Forelimb muscle (tissue), 1 donor: Measurements from ENCODE around the gene LAMTOR5. TPM values are rescaled to one million over a fixed set of nuclear protein-coding genes. Genes with fewer than 3 reads are reported as not detected.
"Not testable (repeated sequence)": the region's sequence is repeated elsewhere in the genome, so short reads cannot be mapped to it uniquely, and the experiment has no call there.

Source experiments
- DNase-seq: peaks from one replicate; pipeline ENCODE4 v3.0.0-alpha.2; 2013; ENCODE audit warnings: low read depth
- polyA plus RNA-seq: library from polyadenylated mRNA; unstranded; fragments of 120-200 nt; gene quantifications from one replicate; pipeline ENCODE4 v1.2.1, GENCODE V29; 2013; ENCODE audit not compliant: insufficient read length

Gene LAMTOR5
- polyA plus RNA-seq, 1 donor, result 102 TPM

- DNase-seq, result no peak
Observed at GRCh38 chr1:110426854-110427253, 19.4 kb upstream of the LAMTOR5 start.

DNA sequence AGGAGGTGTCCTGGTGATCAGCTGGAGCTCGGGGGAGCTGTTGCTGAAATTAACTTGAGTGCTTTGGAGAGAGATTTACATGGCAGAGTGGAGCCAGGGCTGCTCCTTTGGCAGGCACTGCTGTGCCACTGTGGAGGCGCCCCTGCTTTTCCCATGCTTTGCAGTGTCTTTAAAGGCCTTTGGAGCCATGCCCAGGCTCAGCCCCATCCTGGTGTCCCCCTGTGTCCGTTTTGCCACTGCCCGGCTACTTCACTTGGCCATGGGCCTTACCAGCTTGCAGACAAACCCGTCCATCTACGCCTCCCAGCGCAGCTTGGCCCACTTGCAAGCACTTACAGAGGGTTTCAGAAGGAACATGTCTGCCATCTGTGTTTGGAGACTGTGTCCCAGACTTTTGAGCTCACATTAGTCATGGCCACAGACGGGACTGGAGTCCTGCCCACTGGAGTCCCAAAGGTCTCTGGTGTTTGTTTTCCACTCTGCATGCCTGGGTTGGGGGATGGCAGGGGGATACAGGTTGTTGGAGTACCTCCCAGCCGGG, 18.2 kb upstream of the LAMTOR5 start:
- DNase-seq, result no peak

GRCh38 chr1:110424699-110425611, 17.5 kb upstream of the LAMTOR5 start:
- DNase-seq, result no peak

DNA sequence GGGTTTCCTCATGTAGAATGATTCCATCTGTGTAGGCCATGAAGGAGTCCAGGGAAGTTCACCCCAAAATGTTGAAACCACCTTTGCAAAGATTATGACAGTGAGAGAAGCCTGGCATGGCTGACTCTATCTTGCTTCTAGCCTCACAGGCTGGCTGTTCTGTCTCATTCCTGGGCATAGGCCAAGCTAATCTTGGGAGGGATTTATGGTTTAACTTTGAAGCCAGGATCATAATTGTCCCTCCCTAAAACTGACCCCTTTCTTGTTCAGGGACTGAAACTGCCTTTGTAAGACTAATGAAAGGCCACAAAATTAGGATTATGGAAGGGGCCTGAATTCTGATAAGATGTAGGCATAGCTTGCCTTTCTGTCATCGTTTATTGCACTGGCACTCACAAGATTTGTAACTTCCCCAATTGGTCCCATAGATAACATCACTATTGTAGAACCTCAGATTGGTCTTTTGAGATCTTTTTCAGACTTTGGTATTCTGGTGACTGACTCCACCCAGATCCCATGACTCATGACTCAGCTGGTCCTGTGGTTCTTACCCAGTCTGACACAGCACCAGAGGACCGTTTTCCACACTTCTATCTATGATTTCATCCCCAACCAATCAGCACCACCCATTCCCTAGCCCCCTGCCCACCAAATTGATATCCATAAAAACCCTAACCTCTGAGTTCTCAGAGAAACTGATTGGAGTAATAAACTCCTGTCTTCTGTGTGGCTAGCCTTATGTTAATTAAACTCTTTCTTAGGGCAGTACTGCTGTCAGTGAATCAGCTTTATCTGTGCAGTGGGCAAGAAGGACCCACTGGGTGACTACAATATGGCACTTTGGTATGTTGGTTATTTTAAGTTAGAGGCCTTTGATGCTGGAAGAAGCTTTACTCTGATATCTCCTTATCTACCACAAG, 13.6 kb upstream of the LAMTOR5 start:
- no peak for DNase-seq

DNA sequence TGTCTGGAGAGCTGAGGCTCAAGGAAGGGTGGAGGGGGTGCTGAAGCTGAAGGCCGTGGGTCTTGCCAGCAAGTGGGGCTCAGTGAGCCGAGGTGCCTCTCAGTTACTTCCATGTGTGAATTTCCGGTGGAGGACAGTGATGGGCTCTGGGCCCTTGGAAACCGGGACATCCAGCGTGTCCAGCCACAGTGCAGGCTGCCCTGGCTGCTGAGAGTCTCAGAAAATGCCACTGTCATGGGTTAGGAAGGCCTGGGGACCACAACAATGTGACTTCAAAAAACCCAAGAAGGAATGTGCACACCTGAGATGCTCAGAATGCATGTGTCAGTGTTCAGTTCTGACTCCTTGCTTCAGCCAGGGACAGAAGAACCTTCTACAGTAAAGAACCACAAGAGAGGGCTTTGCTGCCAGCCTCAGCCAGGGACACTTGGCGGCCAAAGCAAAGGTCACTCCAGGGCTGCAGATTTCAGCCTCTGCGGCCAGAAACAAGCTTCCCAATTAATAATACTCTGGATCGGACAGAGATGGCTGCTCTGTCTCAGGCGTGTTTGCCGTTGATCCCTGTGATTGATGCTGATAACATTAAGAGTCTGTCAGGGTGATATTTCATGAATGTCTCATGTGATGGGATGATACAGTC, 12.6 kb upstream of the LAMTOR5 start:
- no peak for DNase-seq

GRCh38 chr1:110418729-110419128, 11.2 kb upstream of the LAMTOR5 start:
- DNase-seq, result no peak

GRCh38 chr1:110413045-110413444, 5.6 kb upstream of the LAMTOR5 start:
- DNase-seq, result not testable (repeated sequence)

DNA sequence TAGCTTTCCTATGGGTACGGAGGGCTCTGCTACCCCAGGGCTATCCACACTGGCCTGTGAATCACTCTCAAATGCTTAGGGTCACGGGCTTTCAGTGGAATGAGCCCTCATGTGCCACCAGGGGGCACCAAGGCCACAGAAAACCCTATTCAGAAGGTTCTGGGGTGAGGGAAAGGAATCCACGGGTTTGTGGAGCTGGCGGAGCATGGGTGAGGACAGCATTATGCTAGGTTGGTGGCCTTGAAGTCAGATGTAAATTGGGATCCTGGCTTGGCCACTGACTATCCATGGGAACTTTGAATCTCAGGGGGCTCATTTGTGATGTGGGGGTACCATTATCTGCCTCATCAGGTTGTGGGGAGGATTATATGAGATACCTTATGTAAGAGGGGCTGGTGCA, 5.1 kb upstream of the LAMTOR5 start:
- DNase-seq, result no peak

- no peak for DNase-seq
Observed at GRCh38 chr1:110411173-110411735, 3.8 kb upstream of the LAMTOR5 start.

DNA sequence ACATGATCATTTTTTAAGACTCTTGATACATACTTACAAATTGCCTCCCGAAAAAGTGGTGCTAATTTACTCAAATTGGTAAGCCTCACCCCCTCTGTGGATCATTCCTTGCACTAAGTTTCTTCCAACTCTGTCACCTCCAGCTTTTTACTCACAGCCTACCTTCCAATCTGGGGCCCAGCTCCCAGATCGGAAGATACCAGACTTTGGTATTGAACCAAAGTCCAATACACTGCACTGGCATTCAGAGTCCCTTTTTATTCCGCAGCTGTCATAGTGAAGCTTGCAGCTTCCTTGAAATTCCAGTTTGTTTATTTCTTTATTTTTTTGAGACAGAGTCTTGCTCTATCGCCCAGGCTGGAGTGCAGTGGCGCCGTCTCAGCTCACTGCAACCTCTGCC, 1.8 kb upstream of the LAMTOR5 start:
- DNase-seq, result no peak

DNA sequence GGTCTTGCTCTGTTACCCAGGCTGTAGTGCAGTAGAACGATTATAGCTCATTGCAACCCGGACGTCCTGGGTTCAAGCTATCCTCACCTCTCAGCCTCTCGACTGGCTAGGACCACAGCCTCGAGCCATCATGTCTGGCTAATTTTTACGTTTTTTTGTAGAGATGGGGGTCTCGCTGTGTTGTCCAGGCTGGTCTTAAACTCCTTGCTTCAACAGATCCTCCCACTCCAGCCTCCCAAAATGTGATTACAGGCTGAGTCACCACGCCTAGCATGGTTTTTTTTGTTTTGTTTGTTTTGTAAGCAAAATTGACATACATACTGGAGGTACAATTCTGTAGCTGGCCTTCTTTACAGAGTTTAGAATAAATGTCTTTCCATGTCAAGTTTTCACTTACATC, 994 bp upstream of the LAMTOR5 start:
- no peak for DNase-seq

DNA sequence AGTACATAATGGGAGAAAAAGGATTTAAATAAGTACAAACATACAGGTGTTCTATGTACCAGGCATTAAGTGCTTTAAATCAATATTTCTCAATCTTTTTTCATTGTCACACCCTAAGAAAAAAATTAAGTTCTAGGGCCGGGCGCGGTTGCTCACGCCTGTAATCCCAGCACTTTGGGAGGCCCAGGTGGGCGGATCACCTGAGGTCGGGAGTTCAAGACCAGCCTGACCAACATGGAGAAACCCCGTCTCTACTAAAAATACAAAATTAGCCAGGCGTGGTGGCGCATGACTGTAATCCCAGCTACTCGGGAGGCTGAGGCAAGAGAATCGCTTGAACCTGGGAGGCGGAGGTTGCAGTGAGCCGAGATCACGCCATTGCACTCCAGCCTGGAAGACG, 1.1 kb downstream of the LAMTOR5 start:
- DNase-seq, result not testable (repeated sequence)

DNA sequence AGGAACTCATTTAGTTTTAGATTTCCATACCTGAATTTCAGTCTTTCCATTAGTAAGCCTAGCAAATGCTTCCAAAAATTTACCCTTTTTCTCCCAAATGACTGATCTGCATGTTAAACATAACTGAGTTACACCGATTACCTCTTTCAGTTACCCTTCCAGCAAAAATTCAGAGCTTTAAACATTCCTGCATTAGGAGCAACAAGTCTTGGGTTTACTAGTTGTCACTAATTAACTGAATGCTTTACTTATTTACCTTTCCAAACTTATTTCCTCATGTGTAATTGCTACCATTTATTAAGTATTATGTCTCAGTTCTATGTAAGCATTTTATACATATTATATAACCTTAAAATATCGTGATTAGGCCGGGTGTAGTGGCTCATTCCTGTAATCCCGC, 3.1 kb downstream of the LAMTOR5 start:
- DNase-seq, result no peak

DNA sequence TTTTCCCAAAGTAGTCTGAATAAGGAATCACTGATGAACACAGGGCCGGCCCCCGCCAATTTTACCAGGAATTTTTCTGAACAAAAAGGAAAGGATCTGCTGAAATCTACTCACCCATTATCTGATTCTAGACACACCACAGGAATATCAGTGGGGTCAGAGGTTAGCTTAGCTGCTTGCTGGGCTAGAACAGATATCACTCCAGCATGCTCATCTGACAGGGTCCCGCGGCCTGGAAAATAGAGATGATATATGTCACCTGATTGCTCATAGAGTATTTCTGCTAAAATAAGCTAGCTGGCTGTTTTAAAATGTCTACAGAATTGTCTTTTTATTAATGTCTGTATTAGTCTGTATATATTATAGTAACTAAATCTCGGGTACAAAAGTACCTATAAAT, 3.7 kb downstream of the LAMTOR5 start:
- DNase-seq, result no peak

- not testable (repeated sequence) for DNase-seq
Observed at GRCh38 chr1:110396259-110396958, 11.1 kb downstream of the LAMTOR5 start.

GRCh38 chr1:110394493-110394820, 13.0 kb downstream of the LAMTOR5 start:
- no peak for DNase-seq

DNA sequence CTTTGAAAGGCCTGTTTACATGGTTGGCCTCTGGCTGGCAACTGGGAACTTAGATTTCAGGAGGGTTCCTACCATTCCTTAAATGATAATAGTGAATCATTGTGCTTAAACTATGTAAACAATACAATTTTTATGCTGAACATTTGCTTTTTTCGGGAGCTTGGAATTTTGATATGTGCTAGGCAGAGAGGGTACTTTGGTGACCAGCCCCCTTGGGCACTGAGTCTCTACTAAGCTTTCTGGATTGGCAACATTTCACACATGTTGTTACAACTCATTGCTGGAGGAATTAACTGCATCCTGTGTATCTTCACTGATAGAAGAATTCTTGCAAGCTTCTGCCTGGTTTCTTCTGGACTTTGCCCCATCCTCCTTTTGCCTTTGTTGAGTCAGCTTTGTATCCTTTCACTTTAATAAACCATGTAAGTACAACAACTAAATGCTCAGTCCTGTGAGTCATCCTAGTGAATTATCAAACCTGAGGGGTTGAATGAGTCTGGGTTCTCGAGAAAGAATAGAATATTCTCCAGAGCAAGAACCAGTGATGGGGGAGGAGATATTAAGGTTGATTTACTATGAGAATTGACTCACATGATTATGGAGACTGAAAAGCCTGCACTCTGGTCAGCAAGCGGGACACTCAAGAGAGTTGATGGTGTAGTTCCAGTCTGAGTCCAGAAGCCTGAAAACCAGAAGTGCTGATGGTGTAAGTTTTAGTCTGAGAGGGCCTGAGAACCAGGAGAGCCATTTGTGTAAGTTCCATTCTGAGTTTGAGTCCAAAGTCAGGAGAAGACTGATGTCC, 13.6 kb downstream of the LAMTOR5 start:
- no peak for DNase-seq

DNA sequence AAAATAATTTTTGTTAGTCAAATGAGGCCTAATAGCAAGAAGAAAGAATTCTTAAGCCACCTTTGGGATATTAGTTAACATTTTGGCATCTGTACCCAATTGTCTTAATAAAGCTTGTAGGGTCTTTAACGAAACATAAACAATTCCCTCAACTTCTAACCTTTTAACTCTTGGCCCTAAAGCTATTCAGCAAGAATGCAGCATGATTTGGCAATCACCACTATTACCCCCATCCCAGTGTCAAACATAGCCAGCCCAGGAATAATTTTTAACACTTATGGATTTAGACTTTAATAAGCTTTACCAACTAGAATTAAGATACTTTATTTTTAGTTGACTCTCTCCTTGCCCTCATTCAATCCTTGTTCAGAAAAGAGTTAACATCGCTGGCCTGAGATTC, 14.2 kb downstream of the LAMTOR5 start:
- no peak for DNase-seq

GRCh38 chr1:110390692-110391245, 16.7 kb downstream of the LAMTOR5 start, which contains the start of gene SLC16A4:
TSS of gene SLC16A4 (minus strand) at chr1:110391026. CDS start at chr1:110389323, 1,703 bp downstream.
- no peak for DNase-seq

- DNase-seq, result no peak
Observed at GRCh38 chr1:110390096-110390495, 17.4 kb downstream of the LAMTOR5 start.
